H7 (cell line): Measurements from ENCODE around the gene EID3. TPM values are rescaled to one million over a fixed set of nuclear protein-coding genes. Genes with fewer than 3 reads are reported as not detected.
"Not testable (repeated sequence)": the region's sequence is repeated elsewhere in the genome, so short reads cannot be mapped to it uniquely, and the experiment has no call there.

ENCODE experiments used
- DNase-seq: peaks from one replicate; pipeline ENCODE4 v3.0.0; 2012
- H3K27me3 ChIP-seq: 2 replicates; pipeline ENCODE4 v1.6.0; 2011; ENCODE audit warnings: mild to moderate bottlenecking, low read length; ENCODE audit not compliant: control insufficient read depth, insufficient read depth
- H3K36me3 ChIP-seq: replicated peaks from 2 replicates; pipeline ENCODE4 v1.5.1; 2011; ENCODE audit warnings: low read length; ENCODE audit not compliant: control insufficient read depth, insufficient read depth
- H3K4me3 ChIP-seq: 2 replicates; pipeline ENCODE4 v1.5.1; 2011; ENCODE audit warnings: low read depth, mild to moderate bottlenecking, control low read depth, low read length, moderate library complexity; ENCODE audit not compliant: insufficient read depth
- total RNA-seq: library from RNA; depleted of rRNA; stranded (reverse); fragments of >200 nt; shearing (Covaris generic); gene quantifications from 2 replicates; pipeline ENCODE4 v1.2.3, GENCODE V29; 2014

EID3 gene
- total RNA-seq, 1 experiment from 2014 or later, result 1.3 TPM

GRCh38 chr12:104280717-104281458 lies 22.7 kb upstream of the EID3 start:
- Histone ChIP-seq H3K4me3 (no peak overlapping the region), H3K36me3 (no peaks in the 10 kb centered on the region)

GRCh38 chr12:104281636-104282035 lies 21.9 kb upstream of the EID3 start:
- DNase-seq, result no peak
- Histone ChIP-seq H3K4me3 (no peak overlapping the region), H3K36me3 (no peaks in the 10 kb centered on the region), H3K27me3 (no peaks in the 10 kb centered on the region)

More at GRCh38 chr12:104280717-104281458, 22.7 kb upstream of the EID3 start:
- no peak for DNase-seq
- no peaks in the 10 kb centered on the region for H3K27me3 ChIP-seq

- no peak for DNase-seq
Measured at GRCh38 chr12:104282109-104282508, 21.4 kb upstream of the EID3 start.

GRCh38 chr12:104285740-104286515 lies 17.6 kb upstream of the EID3 start:
- Histone ChIP-seq H3K27me3 (no peaks in the 10 kb centered on the region), H3K4me3 (no peak overlapping the region), H3K36me3 (no peaks in the 10 kb centered on the region)
- no peak for DNase-seq

More at GRCh38 chr12:104282109-104282508, 21.4 kb upstream of the EID3 start:
- no peaks in the 10 kb centered on the region for H3K36me3 ChIP-seq
- H3K4me3 ChIP-seq, result no peak overlapping the region
- H3K27me3 ChIP-seq, result no peaks in the 10 kb centered on the region

- peak; percentile 90 for DNase-seq
- no peaks in the 10 kb centered on the region for H3K27me3 ChIP-seq
- H3K4me3 ChIP-seq, result peak overlapping the region; percentile 94
- no peaks in the 10 kb centered on the region; the same call in 1 of the 2 replicates for H3K36me3 ChIP-seq
Measured at GRCh38 chr12:104286516-104287482, 16.7 kb upstream of the EID3 start.

- H3K36me3 ChIP-seq, result peaks cover 6% of the 10 kb centered on the region
- peak; percentile 92 for DNase-seq
Measured at GRCh38 chr12:104288635-104289274, 14.8 kb upstream of the EID3 start.

GRCh38 chr12:104290320-104290719 lies 13.2 kb upstream of the EID3 start:
- DNase-seq, result no peak
- peaks cover 10% of the 10 kb centered on the region for H3K36me3 ChIP-seq
- H3K27me3 ChIP-seq, result no peaks in the 10 kb centered on the region
- H3K4me3 ChIP-seq, result no peak overlapping the region

More at GRCh38 chr12:104288635-104289274, 14.8 kb upstream of the EID3 start:
- H3K27me3 ChIP-seq, result no peaks in the 10 kb centered on the region
- peak overlapping the region; percentile 94 for H3K4me3 ChIP-seq

GRCh38 chr12:104290855-104291254 lies 12.7 kb upstream of the EID3 start:
- no peak for DNase-seq
- H3K4me3 ChIP-seq, result no peak overlapping the region
- peaks cover 10% of the 10 kb centered on the region for H3K36me3 ChIP-seq
- no peaks in the 10 kb centered on the region for H3K27me3 ChIP-seq

GRCh38 chr12:104291867-104292524 lies 11.5 kb upstream of the EID3 start:
- Histone ChIP-seq H3K4me3 (no peak overlapping the region), H3K36me3 (peaks cover 10% of the 10 kb centered on the region), H3K27me3 (no peaks in the 10 kb centered on the region)
- peak; percentile 60 for DNase-seq

GRCh38 chr12:104292872-104293794 lies 10.4 kb upstream of the EID3 start:
- DNase-seq, result no peak
- Histone ChIP-seq H3K27me3 (no peaks in the 10 kb centered on the region), H3K36me3 (peaks cover 12% of the 10 kb centered on the region), H3K4me3 (no peak overlapping the region)

GRCh38 chr12:104294158-104294859 lies 9.2 kb upstream of the EID3 start:
- H3K36me3 ChIP-seq, result peaks cover 12% of the 10 kb centered on the region
- H3K4me3 ChIP-seq, H3K27me3 ChIP-seq: not testable (repeated sequence)
- DNase-seq, result peak; percentile 43

GRCh38 chr12:104294927-104295668 lies 8.4 kb upstream of the EID3 start:
- Histone ChIP-seq H3K4me3 (no peak overlapping the region), H3K36me3 (peaks cover 12% of the 10 kb centered on the region), H3K27me3 (no peaks in the 10 kb centered on the region)
- DNase-seq, result no peak
